ENCODE data around the gene CMTM4. TPM values are rescaled to one million over a fixed set of nuclear protein-coding genes. Genes with fewer than 3 reads are reported as not detected.

CMTM4 gene
- total and polyA plus RNA-seq, 2 of the 8 experiments (the other 6 are each of a cell fraction or from before 2014, with no cell fraction given): 35.3 to 51.7 TPM

- Histone ChIP-seq H3K9ac (replicated peaks in 1 of 4; ENCODE audit: extremely low read depth in 1 of 4, low read depth in 3 of 4, low read length in 3 of 4) (no peak overlapping the region), H3K36me3 (ENCODE audit: control insufficient read depth in 2 of 4, insufficient read depth in 4 of 4, low read length in 3 of 4) (peaks cover 7 to 82% (median 50%) of the 10 kb centered on the region in 4 experiments)
Observed at GRCh38 chr16:66741169-66741900, 44.8 kb upstream of the CMTM4 start.

More at GRCh38 chr16:66741169-66741900, 44.8 kb upstream of the CMTM4 start:
- Histone ChIP-seq H3K23me2 (ENCODE audit: low read depth, low read length) (no peaks in the 10 kb centered on the region), H3K23ac (ENCODE audit: insufficient read length) (no peak overlapping the region), H4K8ac (ENCODE audit: extremely low read depth, insufficient read depth, low read length) (no peak overlapping the region), H3K14ac (ENCODE audit: insufficient read length) (no peak overlapping the region), H3K4me1 (replicated peaks in 1 of 4; ENCODE audit: control insufficient read depth in 3 of 4, insufficient read depth in 4 of 4, low read length in 3 of 4) (peaks cover 0 to 8% (median 5%) of the 10 kb centered on the region in 4 experiments; a peak in 3 of 7 replicates), H3K27me3 (replicated peaks in 1 of 4; ENCODE audit: control insufficient read depth in 3 of 4, extremely low read depth in 1 of 4, insufficient read depth in 3 of 4, low read length in 3 of 4) (no peaks in the 10 kb centered on the region), H2BK5ac (ENCODE audit: low read depth, low read length) (no peak overlapping the region), H4K5ac (ENCODE audit: insufficient read length, low read depth, low read length) (no peak overlapping the region), H4K91ac (replicated peaks; ENCODE audit: insufficient read length, low read length) (no peak overlapping the region), H3K4me2 (ENCODE audit: insufficient read depth in 1 of 2, low read depth in 2 of 2, low read length in 2 of 2) (no peak overlapping the region), H3K27ac (ENCODE audit: low read depth, low read length) (no peak overlapping the region), H3K4ac (replicated peaks; ENCODE audit: insufficient read length, low read depth, low read length) (no peak overlapping the region), H3K79me2 (ENCODE audit: control insufficient read depth in 1 of 2, insufficient read depth in 2 of 2, low read length in 2 of 2) (peaks cover 3 to 64% of the 10 kb centered on the region in 2 experiments; a peak in 2 of 4 replicates), H3K18ac (ENCODE audit: extremely low read depth, low read length) (no peak overlapping the region), H2BK12ac (ENCODE audit: low read depth, low read length) (no peak overlapping the region), H2BK20ac (ENCODE audit: low read length) (no peak overlapping the region), H2AFZ (ENCODE audit: low read length) (no peak overlapping the region), H3K56ac (replicated peaks; ENCODE audit: insufficient read length, low read depth, low read length) (no peak overlapping the region), H3K9me3 (ENCODE audit: insufficient read depth in 2 of 2, low read depth in 1 of 2, low read length in 1 of 2) (no peaks in the 10 kb centered on the region), H4K20me1 (replicated peaks in 1 of 2; ENCODE audit: control insufficient read depth in 1 of 2, insufficient read depth in 2 of 2, low read length in 2 of 2) (peaks cover 6 to 16% of the 10 kb centered on the region in 2 experiments), H2BK120ac (replicated peaks; ENCODE audit: low read depth, low read length) (no peak overlapping the region), H3K79me1 (ENCODE audit: low read depth, low read length) (peaks cover 8% of the 10 kb centered on the region), H3K4me3 (ENCODE audit: extremely low read depth in 1 of 4, insufficient read depth in 2 of 4, low read depth in 3 of 4, low read length in 4 of 4) (no peak overlapping the region), H2AK5ac (ENCODE audit: low read depth, low read length) (no peak overlapping the region), H2BK15ac (ENCODE audit: low read length) (no peak overlapping the region)
- CTCF ChIA-PET (ENCODE audit: partially characterized antibody): interaction anchor here (0.7 to 11.3 kb wide), 12 partner anchors 8 to 168 kb away, joined by 3 to 170 read pairs (median 4); partner anchors contain the start of gene DYNC1LI2
- FAIRE-seq (no peak), DNase-seq (ENCODE audit: low read depth in 1 of 2, low spot score in 2 of 2) (no peak)
- 89% methylated on average over 10 of the region's 10 CpGs; no CpG with 5 or more reads in 1 of the 2 experiments for WGBS, 2 experiments (ENCODE audit: extremely low coverage in 1 of 2, insufficient coverage in 1 of 2, insufficient read length in 1 of 2, insufficient replicate concordance in 2 of 2, low coverage in 1 of 2, low lambda C conversion rate in 2 of 2, missing lambda C conversion rate in 1 of 2)
- TF ChIP-seq RNF2 (IDR thresholded peaks at IDR 0.05; ENCODE audit: borderline replicate concordance, low read depth, low read length, missing control alignments, poor library complexity, severe bottlenecking) (no peak), JUN (IDR thresholded peaks at IDR 0.05; ENCODE audit: low read depth, low read length) (no peak), USF2 (IDR thresholded peaks at IDR 0.05; ENCODE audit: low read length) (no peak), MAX (IDR thresholded peaks at IDR 0.05) (no peak), POLR2A (IDR thresholded peaks at IDR 0.05; ENCODE audit: control extremely low read depth in 1 of 2, low read depth in 2 of 2, low read length in 2 of 2) (no peak), YY1 (IDR thresholded peaks at IDR 0.05; ENCODE audit: low read depth, low read length) (no peak), KDM4A (IDR thresholded peaks at IDR 0.05; ENCODE audit: low read depth, low read length, severe bottlenecking) (no peak)
- POLR2A ChIA-PET (ENCODE audit: partially characterized antibody): interaction anchor here (1.4 to 6.6 kb wide), 6 partner anchors 9 to 65 kb away, joined by 3 to 57 read pairs (median 10); partner anchors contain the start of genes DYNC1LI2 and TERB1

All from H1 (cell line).